A673 (cell line): ENCODE measurements around the gene STRIP1. TPM values are rescaled to one million over a fixed set of nuclear protein-coding genes. Genes with fewer than 3 reads are reported as not detected.

Experiments
- BruUV-seq: library from RNA; stranded (reverse); fragments of 400-500 nt; replicated peaks from 2 replicates; lab custom pipeline; 2021; lab: Mats Ljungman, UMichigan
- CTCF ChIA-PET: fragments of 300-600 bp; sonication (Branson Sonifier 250); formaldehyde crosslinking; loops from one replicate; lab custom pipeline; 2022; ENCODE audit warnings: antibody characterized with exemption; lab: Charles Lee
- POLR2A ChIA-PET: fragments of 300-600 bp; sonication (Branson Sonifier 250); formaldehyde crosslinking; loops from one replicate; lab custom pipeline; 2022; ENCODE audit warnings: antibody characterized with exemption; ENCODE audit not compliant: low non-redundant PET; lab: Charles Lee
- DNase-seq: peaks from one replicate; pipeline ENCODE4 v3.0.0-alpha.2; 2015; ENCODE audit warnings: low spot score
- H3K27ac ChIP-seq: fragments of 200-600 bp; sonication (generic); 2 replicates; pipeline ENCODE4 v1.5.1; 2016; ENCODE audit warnings: mixed run types, low read depth, mild to moderate bottlenecking, mixed read lengths, antibody characterized with exemption, low read length; ENCODE audit not compliant: poor library complexity, severe bottlenecking
- H3K27me3 ChIP-seq: fragments of 200-600 bp; sonication (generic); replicated peaks from 2 replicates; pipeline ENCODE4 v1.6.1; 2017; ENCODE audit warnings: mixed run types, low read depth, mild to moderate bottlenecking, mixed read lengths, antibody characterized with exemption, low read length; ENCODE audit not compliant: insufficient read depth, poor library complexity
- H3K36me3 ChIP-seq: fragments of 200-600 bp; sonication (generic); 2 replicates; pipeline ENCODE4 v1.6.1; 2016; ENCODE audit warnings: mixed run types, mild to moderate bottlenecking, mixed read lengths, antibody characterized with exemption, low read length; ENCODE audit not compliant: insufficient read depth, poor library complexity, severe bottlenecking
- H3K4me1 ChIP-seq: fragments of 200-600 bp; sonication (generic); 2 replicates; pipeline ENCODE4 v1.6.1; 2017; ENCODE audit warnings: mixed run types, mild to moderate bottlenecking, mixed read lengths, antibody characterized with exemption, low read length; ENCODE audit not compliant: insufficient read depth, poor library complexity, severe bottlenecking
- H3K4me3 ChIP-seq: fragments of 200-600 bp; sonication (generic); 2 replicates; pipeline ENCODE4 v1.5.1; 2016; ENCODE audit warnings: low read depth, mixed run types, mild to moderate bottlenecking, mixed read lengths, low read length; ENCODE audit not compliant: poor library complexity, severe bottlenecking
- H3K9me3 ChIP-seq: fragments of 200-600 bp; sonication (generic); 2 replicates; pipeline ENCODE4 v1.6.1; 2016; ENCODE audit warnings: mixed run types, low read depth, mild to moderate bottlenecking, mixed read lengths, antibody characterized with exemption, low read length; ENCODE audit not compliant: poor library complexity, severe bottlenecking
- EZH2 ChIP-seq: fragments of 200-600 bp; sonication (generic); IDR thresholded peaks from 2 replicates; pipeline ENCODE4 v1.6.1; 2017; ENCODE audit warnings: borderline replicate concordance, low read depth, mild to moderate bottlenecking, mixed read lengths, antibody characterized with exemption, low read length; ENCODE audit not compliant: poor library complexity, severe bottlenecking
- intact Hi-C: fragments of 100-400 bp; cut with micrococcal nuclease; formaldehyde crosslinking; loops from one replicate; pipeline ENCODE4 v1.10.0; 2022; ENCODE audit not compliant: unreplicated experiment
- total RNA-seq: library from RNA; stranded (reverse); gene quantifications from 2 replicates; pipeline ENCODE4 v1.2.3, GENCODE V29; 2021
- TF ChIP-seq, protein P1 (sequence below): fragments of 300-800, 200-600 bp; sonication (generic); conservative IDR thresholded peaks from 2 replicates; pipeline ENCODE4 v1.5.1; 2017; ENCODE audit warnings: low read depth, mild to moderate bottlenecking, antibody characterized with exemption, low read length, moderate library complexity, mixed read lengths

Gene STRIP1
- total RNA-seq, 1 experiment from 2014 or later, result 57.7 TPM

GRCh38 chr1:110085671-110086070 lies 51.2 kb downstream of the STRIP1 start:
- CTCF ChIA-PET, result no interaction called here
- Histone ChIP-seq H3K4me1 (peaks cover 17% of the 10 kb centered on the region), H3K4me3 (no peak overlapping the region), H3K27ac (no peak overlapping the region), H3K36me3 (no peaks in the 10 kb centered on the region), H3K9me3 (no peaks in the 10 kb centered on the region), H3K27me3 (peaks cover 69% of the 10 kb centered on the region)
- no TSS peak for BruUV-seq
- intact Hi-C loops, result no loop called here
- POLR2A ChIA-PET, result no interaction called here
- no peak for DNase-seq
- TF ChIP-seq EZH2, result no peak
- TF ChIP-seq, protein P1, sequence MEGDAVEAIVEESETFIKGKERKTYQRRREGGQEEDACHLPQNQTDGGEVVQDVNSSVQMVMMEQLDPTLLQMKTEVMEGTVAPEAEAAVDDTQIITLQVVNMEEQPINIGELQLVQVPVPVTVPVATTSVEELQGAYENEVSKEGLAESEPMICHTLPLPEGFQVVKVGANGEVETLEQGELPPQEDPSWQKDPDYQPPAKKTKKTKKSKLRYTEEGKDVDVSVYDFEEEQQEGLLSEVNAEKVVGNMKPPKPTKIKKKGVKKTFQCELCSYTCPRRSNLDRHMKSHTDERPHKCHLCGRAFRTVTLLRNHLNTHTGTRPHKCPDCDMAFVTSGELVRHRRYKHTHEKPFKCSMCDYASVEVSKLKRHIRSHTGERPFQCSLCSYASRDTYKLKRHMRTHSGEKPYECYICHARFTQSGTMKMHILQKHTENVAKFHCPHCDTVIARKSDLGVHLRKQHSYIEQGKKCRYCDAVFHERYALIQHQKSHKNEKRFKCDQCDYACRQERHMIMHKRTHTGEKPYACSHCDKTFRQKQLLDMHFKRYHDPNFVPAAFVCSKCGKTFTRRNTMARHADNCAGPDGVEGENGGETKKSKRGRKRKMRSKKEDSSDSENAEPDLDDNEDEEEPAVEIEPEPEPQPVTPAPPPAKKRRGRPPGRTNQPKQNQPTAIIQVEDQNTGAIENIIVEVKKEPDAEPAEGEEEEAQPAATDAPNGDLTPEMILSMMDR, result no peak

DNA sequence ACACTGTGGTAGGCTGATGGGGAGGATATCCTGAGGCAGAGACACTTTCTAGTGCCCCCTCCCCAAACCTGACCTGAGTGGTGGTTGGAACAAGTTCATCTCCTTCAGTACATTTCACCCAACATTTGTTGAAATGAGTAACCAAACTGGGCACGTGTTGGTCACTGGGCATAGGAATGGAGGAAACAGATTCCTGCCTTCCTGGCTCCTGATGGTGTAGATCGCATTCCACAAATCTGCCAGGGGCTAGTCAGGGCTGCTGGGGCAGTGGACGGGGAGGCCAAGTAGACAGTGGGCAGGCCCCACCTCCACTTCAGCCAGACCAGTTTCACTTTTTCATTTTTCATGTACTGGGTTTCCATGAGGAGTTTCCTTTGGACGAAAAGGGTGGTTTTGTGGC lies 52.5 kb downstream of the STRIP1 start:
- Histone ChIP-seq H3K4me1 (peaks cover 17% of the 10 kb centered on the region), H3K4me3 (no peak overlapping the region), H3K27me3 (peaks cover 74% of the 10 kb centered on the region), H3K9me3 (no peaks in the 10 kb centered on the region), H3K27ac (no peak overlapping the region), H3K36me3 (no peaks in the 10 kb centered on the region)
- TF ChIP-seq, protein P1, result no peak
- TF ChIP-seq EZH2, result no peak
- BruUV-seq, result no TSS peak
- ChIA-PET CTCF (interaction anchor here (0.6 kb wide), 1 partner anchor 25 kb away, joined by 3 read pairs; the partner anchor contains the start of gene UBL4B), POLR2A (no interaction called here)
- no peak for DNase-seq
- intact Hi-C loops, result no loop called here

GRCh38 chr1:110087812-110088738 lies 53.7 kb downstream of the STRIP1 start:
- Histone ChIP-seq H3K9me3 (no peaks in the 10 kb centered on the region), H3K4me1 (peaks cover 13% of the 10 kb centered on the region), H3K27ac (no peak overlapping the region), H3K36me3 (no peaks in the 10 kb centered on the region), H3K27me3 (peaks cover 71% of the 10 kb centered on the region), H3K4me3 (no peak overlapping the region)
- peak; percentile 74 for DNase-seq
- CTCF ChIA-PET, result interaction anchor here (0.6 to 1.4 kb wide), 9 partner anchors 10 to 408 kb away, joined by 3 to 23 read pairs (median 5); no protein-coding TSS in a partner anchor
- TF ChIP-seq, protein P1, result peak; percentile 70
- TF ChIP-seq EZH2, result no peak
- POLR2A ChIA-PET, result no interaction called here
- intact Hi-C loops, result no loop called here
- BruUV-seq, result no TSS peak
